GM19467 (cell line): Measurements from ENCODE around the gene ANAPC5.
"Not testable (repeated sequence)": the region's sequence is repeated elsewhere in the genome, so short reads cannot be mapped to it uniquely, and the experiment has no call there.

ENCODE experiments used
- ATAC-seq: cut with Tn5 transposase; IDR thresholded peaks from one replicate; pipeline ENCODE4 v1.9.1; 2021; ENCODE audit warnings: mild to moderate bottlenecking, moderate library complexity; ENCODE audit not compliant: unreplicated experiment

ANAPC5 gene

DNA sequence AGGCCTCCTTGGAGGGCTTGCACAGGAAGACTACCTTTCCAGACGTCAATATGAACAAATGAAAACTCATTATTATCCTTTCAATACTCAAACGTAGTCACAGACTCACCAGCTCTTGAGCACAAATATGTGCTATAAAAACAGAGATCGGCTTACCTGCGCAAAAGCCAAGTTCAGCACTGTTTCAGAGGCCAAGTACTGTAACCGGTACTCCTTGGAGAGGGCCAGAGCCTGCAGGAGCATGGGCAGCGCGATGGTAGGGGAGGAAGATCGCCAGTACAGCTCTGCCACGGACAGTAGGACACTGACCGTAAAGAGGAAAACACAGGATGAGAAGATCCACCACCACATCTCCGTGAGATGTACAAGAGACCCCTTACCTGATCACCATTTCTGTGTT lies 34.1 kb downstream of the ANAPC5 start:
- no peak for ATAC-seq

DNA sequence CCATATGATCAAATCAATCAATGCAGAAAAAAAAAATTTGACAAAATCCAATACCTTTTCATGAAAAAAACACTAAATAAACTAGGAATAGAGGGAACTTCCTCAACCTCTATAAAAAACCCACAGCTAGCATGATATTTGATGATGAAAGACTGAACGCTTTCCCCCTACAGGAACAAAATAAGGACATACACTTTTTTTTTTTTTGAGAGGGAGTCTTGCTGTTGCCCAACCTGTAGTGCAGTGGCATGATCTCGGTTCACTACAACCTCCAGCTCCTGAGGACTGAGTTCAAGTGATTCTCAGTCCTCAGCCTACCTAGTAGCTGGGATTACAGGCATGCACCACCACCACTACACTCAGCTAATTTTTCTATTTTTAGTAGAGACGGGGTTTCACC lies 37.8 kb downstream of the ANAPC5 start:
- ATAC-seq, result no peak

DNA sequence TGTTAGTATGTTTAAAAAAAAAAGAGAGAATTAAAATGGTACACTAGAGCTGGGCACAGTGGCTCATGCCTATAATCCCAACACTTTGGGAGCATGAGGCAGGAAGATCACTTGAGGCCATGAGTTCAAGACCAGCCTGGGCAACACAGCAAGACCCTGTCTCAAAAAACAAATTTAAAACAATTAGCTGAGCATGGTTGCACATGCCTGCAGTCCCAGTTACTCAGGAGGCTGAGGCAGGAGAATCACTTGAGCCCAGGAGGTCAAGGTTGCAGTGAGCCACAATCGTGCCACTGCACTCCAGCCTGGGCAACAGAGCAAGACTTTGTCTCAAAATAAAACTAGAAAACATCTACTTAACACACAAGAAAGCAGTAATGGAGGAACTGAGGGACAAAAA lies 42.0 kb downstream of the ANAPC5 start:
- ATAC-seq, result not testable (repeated sequence)

DNA sequence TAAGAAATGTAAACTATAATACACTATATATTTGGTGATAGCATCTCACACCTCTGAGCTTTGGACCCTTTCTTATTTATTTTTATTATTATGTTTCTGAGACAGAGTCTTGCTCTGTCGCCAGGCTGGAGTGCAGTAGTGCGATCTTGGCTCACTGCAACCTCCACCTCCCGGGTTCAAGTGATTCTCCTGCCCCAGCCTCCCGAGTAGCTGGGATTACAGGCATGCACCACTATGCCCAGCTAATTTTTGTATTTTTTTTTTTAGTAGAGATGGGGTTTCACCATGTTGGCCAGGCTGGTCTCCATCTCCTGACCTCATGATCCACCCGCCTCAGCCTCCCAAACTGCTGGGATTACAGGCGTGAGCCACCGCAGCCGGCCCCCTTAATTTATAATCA lies 44.8 kb downstream of the ANAPC5 start:
- not testable (repeated sequence) for ATAC-seq

DNA sequence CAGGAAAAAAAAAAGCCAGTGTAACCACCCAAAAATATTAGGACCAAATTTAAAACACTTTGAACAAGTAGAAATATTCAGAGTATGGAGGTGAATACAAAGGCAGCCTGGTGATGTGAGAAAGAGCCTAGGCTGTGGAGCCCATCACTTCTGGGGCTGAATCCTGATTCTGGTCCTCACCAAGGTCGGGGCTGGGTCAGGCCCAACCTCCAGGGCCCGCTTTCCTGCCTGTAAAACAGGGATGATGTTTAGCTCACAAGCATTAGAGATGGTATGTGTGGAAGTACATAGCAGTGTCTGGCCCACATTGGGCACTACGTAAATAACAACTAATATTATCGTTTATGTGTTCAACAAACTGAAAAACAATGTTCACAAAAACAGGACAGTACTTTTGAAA lies 47.9 kb downstream of the ANAPC5 start:
- no peak for ATAC-seq

DNA sequence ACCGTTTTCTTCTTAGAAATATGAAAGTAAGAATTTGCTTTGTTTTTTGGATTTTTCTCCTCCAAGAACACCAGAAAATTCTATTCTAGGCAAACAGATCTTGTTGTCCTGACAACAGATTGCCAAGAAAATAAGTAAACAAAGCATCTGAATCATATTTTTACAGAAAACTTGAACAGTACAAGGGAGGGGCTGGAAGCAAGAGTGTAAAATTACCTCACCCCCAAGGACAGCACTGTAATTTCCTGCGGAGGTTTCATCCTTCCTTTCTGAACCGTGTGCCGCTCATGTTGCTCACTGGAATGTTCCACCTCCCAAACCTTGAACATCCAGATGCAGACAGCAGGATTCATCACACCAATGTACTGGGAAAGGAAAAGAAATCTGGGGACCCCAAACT lies 50.3 kb downstream of the ANAPC5 start:
- ATAC-seq, result no peak

DNA sequence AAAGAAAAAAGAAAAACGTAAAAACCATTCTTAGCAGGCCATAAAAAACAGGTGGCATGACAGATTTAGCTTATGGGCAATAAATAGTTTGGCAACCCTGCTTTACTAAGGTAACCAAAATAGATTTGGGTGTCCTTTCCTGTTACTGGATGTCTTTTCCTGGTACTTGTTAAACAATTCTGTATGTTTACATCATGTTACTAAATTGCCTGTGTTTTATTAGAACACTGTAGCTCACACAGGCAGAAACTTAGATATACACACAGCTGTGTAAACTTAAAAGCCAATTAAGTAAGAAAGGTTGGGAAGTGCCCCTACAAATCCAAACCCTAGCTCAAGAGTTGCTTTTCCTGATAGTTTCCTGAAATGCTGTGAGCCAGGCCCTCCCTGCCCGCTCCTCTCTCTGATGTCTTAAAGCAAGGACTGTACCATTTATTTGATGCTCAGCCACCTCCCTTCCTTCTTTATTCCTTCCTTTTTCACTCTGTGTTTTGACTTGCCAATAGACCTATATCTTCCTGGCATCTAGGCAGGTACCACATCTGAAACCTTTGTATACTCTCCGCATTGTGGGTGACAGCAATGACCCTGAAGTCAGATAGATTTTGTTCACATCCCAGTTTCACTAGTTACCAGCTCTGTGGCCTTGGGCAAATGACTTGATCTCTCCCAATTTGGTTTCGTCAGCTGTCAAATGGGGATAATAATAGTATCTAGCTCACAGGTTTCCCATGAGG lies 52.0 kb downstream of the ANAPC5 start:
- ATAC-seq, result no peak

DNA sequence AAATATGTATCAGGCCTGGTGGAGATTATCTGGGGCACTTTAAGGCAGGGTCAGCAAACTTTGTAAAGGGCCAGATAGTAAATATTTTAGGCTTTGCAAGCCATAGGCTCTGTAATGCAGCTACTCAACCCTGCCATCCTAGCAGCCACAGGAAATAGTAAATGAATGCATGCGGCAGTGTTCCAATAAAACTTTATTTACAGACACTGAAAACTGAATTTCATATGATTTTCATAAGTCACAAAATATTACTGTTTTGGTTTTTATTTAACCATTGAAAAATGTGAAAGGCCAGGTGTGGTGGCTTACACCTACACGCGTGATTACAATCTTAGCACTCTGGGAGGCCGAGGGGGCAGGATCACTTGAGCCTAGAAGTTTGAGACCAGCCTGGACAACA lies 52.5 kb downstream of the ANAPC5 start:
- ATAC-seq, result no peak

DNA sequence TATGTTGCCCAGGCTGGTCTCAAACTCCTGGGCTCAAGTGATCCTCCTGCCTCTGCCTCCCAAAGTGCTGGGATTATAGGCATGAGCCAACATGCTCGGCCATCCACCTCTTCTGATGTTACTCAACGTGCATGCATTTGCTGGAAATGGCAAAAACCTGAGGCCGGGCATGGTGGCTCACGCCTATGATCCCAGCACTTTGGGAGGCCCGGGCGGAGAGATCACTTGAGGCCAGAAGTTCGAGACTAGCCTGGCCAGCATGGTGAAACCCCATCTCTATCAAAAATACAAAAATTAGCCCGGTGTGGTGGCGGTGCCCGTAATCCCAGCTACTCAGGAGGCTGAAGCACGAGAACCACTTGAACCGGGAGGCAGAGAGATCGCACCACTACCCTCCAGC lies 53.8 kb downstream of the ANAPC5 start:
- not testable (repeated sequence) for ATAC-seq

DNA sequence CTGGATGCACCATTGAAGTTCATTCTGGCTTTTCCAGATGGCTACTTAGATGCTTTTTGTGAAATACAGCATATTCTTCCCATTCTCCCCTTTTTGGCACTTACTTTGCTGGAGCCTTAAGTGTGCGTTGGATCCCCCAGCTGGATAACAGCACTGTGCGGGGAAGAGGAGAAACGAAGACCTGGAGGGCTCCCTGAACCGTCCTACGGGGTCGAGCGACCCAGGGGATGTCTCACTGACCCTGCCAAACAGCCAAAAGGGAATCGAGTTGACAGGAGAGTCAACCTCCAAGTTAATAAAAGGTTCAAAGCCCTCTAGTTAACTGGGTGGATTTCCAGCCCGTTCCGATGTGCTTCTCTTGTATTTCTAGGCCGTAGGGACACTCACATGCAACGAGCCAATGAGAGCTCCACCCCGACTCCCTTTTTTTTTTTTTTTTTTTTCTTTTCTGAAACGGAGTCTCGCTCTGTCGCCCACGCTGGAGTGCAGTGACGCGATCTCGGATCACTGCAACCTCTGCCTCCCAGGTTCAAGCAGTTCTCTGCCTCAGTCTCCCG lies 54.7 kb downstream of the ANAPC5 start:
- ATAC-seq, result no peak

DNA sequence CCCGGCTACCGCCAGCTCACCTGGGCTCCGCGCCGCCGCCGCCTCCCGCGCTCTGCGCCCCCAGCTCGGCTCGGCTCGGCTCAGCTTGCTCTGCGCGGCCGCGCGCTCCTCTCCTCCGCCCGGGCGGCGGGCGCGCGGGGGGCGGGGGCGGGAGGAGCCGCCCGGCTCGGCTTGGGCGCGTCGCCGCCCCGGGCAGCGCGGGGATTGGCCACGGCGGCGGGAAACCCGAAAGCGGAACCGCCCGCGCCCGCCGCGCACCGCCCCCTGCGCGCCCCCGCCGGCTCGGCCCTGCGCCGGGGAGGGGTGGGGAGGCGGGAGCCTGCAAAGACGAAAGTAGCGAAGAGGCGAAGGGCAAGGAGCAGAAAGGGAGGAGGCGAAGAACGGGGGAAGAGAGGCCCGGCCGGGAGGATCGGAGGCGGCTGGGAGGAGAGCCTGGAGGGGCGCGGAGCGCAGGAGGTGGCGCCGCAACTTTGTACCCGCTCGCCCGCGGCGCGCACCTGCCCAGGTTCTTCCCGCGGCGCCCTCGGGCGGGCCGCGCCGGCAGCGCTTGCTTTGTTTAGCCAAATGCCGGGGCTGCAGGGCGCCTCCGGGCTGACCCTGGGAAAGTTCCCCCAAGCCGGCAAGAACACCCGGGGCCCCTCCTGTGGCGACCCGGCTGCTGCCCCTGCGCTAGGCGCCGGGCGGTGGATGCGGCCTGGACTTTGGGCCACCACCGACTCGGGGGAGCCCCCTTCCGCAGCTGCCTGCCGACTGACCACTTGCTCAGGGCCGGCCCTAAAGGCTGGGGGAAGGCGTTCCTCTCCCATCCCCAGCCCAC lies 55.4 kb downstream of the ANAPC5 start, which contains the start of gene CAMKK2:
TSS of gene CAMKK2 (minus strand) at position 92 of the 817 bp plus-strand sequence. CDS start 22,183 bp downstream, outside the sequence.
- ATAC-seq, result peak; percentile 75

DNA sequence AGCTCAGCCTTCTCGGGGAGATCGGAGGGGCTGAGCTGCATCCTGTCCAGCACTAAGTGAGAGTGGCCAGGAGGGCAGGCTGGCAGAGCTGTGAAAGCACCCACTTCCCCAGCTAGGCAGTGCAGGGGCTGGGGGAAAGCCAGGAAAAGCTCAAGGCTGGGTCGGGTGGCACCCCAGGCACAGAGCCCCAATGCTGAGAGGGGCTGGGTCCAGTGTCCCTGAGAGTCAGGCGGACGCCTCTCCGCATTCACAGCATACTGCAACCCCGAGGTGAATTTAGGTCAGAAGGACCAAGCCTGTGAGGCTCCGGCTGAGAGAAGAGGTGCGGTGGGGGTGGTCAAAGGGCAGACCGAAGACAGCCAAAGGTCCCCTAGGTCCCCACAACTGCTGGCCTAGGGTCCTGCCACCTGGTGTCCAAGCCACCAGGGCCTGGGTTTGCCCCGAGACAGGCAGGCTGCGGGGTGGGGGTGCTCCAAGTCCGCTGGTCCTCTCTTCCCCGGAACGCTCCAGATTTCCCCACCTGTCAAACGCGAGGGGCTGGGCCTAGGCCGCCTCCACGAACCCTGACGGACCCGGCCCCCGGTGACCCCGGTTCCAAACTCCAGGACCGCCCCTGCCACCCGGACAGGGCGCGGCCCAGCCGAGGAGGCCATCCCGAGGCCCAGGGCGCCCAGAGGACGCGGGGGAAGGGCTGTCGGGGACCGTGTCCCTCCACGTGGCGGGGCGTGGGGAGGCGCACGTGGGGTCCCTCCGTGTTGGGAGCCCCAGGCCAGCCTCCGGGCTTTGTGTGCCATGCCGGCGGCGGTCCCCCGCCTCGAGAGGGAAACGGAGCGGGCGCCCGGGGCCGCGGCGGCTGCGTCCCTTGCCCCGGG lies 56.2 kb downstream of the ANAPC5 start:
- peak; percentile 6 for ATAC-seq

DNA sequence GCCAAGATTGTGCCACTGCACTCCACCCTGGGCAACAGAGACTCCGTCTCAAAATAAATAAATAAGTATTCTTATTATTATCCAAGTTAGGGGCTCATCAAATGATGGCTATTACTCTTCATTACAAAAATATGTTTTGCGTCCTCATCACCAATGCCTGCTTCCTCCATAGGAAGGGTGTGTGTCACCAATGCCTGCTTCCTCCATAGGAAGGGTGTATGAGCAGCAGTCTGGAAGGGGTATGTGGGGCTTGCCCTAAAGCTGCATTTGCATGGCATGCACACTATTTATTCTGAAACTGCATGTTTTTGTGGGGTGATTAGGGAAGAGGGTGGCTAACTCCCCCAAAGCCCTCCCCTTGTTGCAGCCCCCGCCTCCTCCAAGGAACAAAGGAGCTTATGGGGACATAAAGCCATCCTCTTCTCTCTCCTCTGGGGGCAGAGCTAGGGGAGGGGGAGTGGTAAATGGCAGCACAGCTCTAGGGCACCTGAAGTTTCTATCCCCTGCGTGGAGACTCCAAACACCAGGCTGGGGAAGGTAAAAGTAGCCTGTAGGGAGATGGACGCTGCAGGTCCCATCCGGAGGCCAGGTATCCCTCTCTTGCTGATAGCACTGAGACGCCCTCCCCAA lies 57.0 kb downstream of the ANAPC5 start:
- ATAC-seq, result no peak

DNA sequence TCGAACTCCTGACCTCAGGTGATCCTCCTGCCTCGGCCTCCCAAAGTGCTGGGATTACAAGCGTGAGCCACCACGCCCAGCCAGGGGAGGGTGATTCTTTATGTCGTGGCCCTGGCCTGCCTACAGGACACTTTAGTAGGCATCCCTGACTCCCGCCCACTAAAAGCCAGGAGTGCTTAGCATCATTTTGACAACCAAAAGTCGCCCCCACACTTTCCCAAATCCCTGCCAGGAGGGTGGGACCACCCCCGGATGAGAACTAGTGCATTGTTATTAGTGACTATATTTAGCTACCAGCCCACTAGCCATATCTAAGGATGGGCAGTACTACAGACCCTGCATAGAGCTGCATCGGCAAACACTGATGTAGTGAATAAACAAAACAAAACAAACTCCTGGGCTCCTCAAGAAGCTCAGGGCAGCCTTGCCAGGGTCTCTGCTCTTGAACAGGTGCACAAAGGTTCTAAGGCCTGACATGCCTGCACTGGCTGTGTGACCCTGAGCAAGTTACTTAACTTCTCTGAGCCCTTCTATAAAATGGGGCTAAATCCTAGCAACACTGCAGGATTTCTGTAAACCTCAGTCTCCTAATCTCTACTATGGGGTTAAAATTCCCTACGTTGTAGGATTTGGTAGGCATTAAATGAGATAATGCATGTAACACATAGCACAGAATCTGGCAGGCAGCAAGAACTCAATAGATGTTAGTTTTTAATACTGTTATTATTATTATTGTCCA lies 57.9 kb downstream of the ANAPC5 start:
- ATAC-seq, result no peak

DNA sequence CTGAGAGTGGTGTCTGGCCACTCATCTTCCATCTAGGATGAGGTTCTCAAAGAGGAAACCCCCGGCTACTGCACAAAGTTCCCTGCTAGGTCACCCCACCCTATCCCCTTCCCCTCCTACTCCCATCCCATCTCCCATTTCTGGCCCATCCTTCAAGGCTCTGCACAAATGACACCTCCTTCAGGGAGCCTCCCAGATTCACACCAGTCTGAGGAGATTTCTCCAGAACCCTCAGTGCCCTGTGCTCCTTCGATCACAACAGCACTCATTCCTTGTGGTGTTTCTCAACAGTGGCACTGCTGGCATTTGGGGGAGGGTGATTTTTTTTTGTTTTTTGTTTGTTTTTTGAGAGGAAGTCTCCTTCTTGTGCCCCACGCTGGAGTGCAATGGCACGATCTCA lies 58.6 kb downstream of the ANAPC5 start:
- no peak for ATAC-seq

DNA sequence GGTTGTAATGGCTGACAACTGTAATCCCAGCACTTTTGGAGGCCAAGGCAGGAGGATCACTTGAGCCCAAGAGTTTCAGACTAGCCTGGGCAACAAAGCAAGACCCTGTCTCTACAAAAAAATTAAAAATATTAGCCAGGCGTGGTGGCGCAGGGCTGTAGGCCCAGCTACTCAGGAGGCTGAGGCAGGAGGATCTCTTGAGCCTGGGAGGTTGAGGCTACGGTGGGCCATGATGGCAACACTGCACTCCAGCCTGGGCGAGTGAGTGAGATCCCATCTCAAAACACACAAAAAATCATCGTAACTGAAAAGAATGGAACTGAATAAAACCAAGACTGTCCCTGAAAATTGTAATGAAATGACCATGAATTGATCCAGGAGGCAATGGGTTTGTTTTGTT lies 61.8 kb downstream of the ANAPC5 start:
- ATAC-seq, result no peak

DNA sequence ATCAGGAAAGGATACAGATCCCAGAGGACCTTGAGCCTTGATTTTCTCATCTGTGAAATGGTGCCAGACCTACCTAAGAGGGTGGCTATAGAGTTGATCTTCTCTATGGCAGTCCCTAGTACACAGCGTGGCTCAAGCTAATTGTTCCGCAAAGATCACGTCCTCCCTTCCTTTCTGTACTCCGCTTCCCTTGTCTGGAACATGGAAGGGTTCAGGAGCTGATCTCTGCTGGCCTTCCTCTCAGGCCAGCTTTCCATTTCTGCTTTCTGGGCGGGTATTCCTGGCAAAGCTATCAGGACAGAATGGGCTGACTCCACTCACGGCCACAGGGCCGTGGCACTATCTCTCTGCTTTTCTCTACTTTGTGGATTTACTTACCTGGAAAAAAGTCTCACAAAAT lies 62.2 kb downstream of the ANAPC5 start:
- no peak for ATAC-seq

DNA sequence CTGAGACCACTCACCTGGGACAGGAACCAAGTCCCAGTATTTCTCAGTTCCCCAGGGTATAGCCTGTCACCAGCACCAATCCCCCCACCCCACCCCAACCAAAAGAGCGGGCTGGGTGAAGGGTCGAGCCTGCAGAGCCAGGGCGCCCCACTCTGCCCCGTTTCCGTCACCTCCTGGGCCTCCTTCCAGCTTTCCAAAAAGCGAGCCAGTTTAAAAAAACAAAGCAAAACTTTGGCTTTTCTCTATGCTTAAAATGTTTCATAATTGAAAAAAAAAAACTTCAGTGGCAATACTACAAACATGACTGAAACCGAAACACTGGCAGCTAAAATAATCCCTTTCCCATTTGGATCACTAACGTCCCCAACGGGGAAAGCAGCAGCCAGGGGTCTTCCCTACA lies 63.2 kb downstream of the ANAPC5 start:
- ATAC-seq, result no peak

DNA sequence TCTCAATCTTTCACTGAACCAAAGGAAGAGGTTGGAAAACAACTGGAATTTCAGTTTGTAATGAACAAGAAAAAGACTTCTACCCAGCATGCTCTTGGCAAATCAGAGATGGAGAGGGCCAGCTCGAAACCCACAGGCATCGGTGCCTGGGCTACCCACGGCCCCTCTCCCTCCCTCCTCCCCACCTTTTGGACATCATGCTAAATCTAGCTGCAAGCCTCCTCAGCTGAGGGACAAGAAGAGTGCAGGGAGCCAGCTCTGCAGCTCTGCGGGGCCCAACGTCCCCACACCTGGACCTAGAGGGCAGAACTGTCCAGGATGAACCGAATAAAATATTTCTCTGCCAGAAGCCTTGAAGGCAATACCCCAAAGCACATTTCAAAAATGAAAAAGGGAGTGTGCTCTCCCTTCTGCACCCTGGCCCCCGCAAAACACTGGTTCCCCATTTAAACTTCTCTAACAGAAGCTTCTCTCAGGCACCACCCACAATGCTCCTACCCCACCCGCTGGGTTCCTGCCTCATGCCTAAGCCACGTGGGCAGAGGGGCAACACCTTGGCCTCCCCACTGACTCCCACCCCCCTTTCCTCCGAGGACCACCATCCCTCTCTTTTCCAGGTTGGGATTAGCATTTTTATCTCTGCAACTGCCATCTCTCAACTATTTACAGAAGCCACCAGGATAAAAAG lies 63.9 kb downstream of the ANAPC5 start:
- ATAC-seq, result no peak
